K562 (cell line): ENCODE measurements around the gene SDCCAG8. TPM values are rescaled to one million over a fixed set of nuclear protein-coding genes. Genes with fewer than 3 reads are reported as not detected.

ENCODE experiments used
- BRD4 ChIP-seq: fragments of 200-600 bp; sonication (generic); IDR thresholded peaks from 2 replicates; pipeline ENCODE4 v1.6.1; 2017; ENCODE audit warnings: inconsistent platforms
- CTBP1 ChIP-seq: fragments of 450-650 bp; IDR thresholded peaks from 2 replicates; pipeline ENCODE4 v1.6.1; 2016; ENCODE audit warnings: borderline replicate concordance
- DMBX1 ChIP-seq: fragments of 250-450 bp; sonication (Bioruptor Pico); IDR thresholded peaks from 2 replicates; pipeline ENCODE4 v1.8.0; 2022; ENCODE audit warnings: inconsistent platforms, mild to moderate bottlenecking, moderate library complexity, borderline replicate concordance
- FOS ChIP-seq: IDR thresholded peaks from 3 replicates; pipeline ENCODE4 v1.6.1; 2011; ENCODE audit not compliant: insufficient read length; ENCODE audit errors: extremely low read depth
- GABPA ChIP-seq: fragments of 200-800 bp; sonication (Bioruptor generic); conservative IDR thresholded peaks from 2 replicates; pipeline ENCODE4 v1.6.1; 2016; ENCODE audit warnings: low read depth, missing genetic modification characterization, missing compliant biosample characterization
- HCFC1 ChIP-seq: IDR thresholded peaks from 2 replicates; pipeline ENCODE4 v1.6.1; 2012; ENCODE audit warnings: low read depth, low read length, improper control_type of control experiment
- HNRNPL ChIP-seq: fragments of 200-400 bp; formaldehyde crosslinking; IDR thresholded peaks from 2 replicates; pipeline ENCODE4 v1.6.1; 2017; ENCODE audit warnings: low read depth, mild to moderate bottlenecking, low read length
- NONO ChIP-seq, 2 experiments: fragments of 200-400 bp in 1 of 2; fragments of 450-650 bp in 1 of 2; formaldehyde crosslinking in 1 of 2; IDR thresholded peaks; 2 replicates each; pipeline ENCODE4 v1.6.1; 2017; ENCODE audit warnings: low read depth in 2 of 2, mild to moderate bottlenecking in 2 of 2, moderate library complexity in 2 of 2, low read length in 1 of 2
- NR1H2 ChIP-seq: sonication (generic); formaldehyde crosslinking; IDR thresholded peaks from 2 replicates; pipeline ENCODE4 v1.4.0; 2020; ENCODE audit warnings: mild to moderate bottlenecking, missing genetic modification reagents
- NR2C2 ChIP-seq, 2 experiments: fragments of 200-800 bp in 1 of 2; sonication (Bioruptor generic) in 1 of 2; sonication (generic) in 1 of 2; formaldehyde crosslinking in 1 of 2; IDR thresholded peaks; 2 replicates each; pipeline versions ENCODE4 v1.6.1 to v1.8.0; 2016 to 2022; ENCODE audit warnings: mild to moderate bottlenecking in 1 of 2, missing compliant biosample characterization in 1 of 2, missing genetic modification characterization in 1 of 2, missing genetic modification reagents in 1 of 2
- RBM17 ChIP-seq: fragments of 200-400 bp; formaldehyde crosslinking; IDR thresholded peaks from 2 replicates; pipeline ENCODE4 v1.6.1; 2017; ENCODE audit warnings: low read depth, mild to moderate bottlenecking, low read length, borderline replicate concordance
- RNF2 ChIP-seq: sonication (generic); IDR thresholded peaks from 2 replicates; pipeline ENCODE4 v1.6.1; 2016
- RUNX1 ChIP-seq: sonication (generic); IDR thresholded peaks from 2 replicates; pipeline ENCODE4 v1.6.1; 2016; ENCODE audit warnings: antibody characterized with exemption, low read depth
- SREBF1 ChIP-seq: fragments of 150-350 bp; IDR thresholded peaks from 2 replicates; pipeline ENCODE4 v1.6.1; 2014; ENCODE audit warnings: antibody characterized with exemption, low read depth, low read length, borderline replicate concordance
- ZBED1 ChIP-seq: IDR thresholded peaks from 2 replicates; pipeline ENCODE4 v1.6.1; 2014
- ZC3H8 ChIP-seq: fragments of 450-650 bp; IDR thresholded peaks from 2 replicates; pipeline ENCODE4 v1.6.1; 2017
- polyA plus RNA-seq, 8 experiments: library from polyadenylated mRNA; depleted of rRNA in 4 of 8; stranded (reverse) in 5 of 8; unstranded in 3 of 8; fragments of >200 nt; fragmentation: Nextera tagmentation in 2 of 8; fragmentation: Illumina TruSeq in 1 of 8; extraction: Ambion mirVana in 2 of 8; extraction: Trizol in 1 of 8; gene quantifications; 2 replicates each; pipeline versions ENCODE4 v1.2.1 to v1.2.3, GENCODE V29; 2011 to 2014; ENCODE audit warnings: inconsistent platforms in 1 of 8, missing spikeins in 1 of 8
- total RNA-seq, 7 experiments: library from RNA; depleted of rRNA in 6 of 7; stranded (reverse); fragments of >200 nt in 6 of 7; fragmentation: Illumina TruSeq in 2 of 7; extraction: Trizol in 2 of 7; gene quantifications; 2 replicates each; pipeline versions ENCODE4 v1.2.1 to v1.2.3, GENCODE V29; 2011 to 2021; ENCODE audit warnings: low replicate concordance in 1 of 7
- TF ChIP-seq, protein P1 (sequence below): sonication (generic); formaldehyde crosslinking; IDR thresholded peaks from 2 replicates; pipeline ENCODE4 v1.8.0; 2022; ENCODE audit warnings: missing genetic modification reagents, mild to moderate bottlenecking, borderline replicate concordance

SDCCAG8 gene
- total and polyA plus RNA-seq, 9 of the 15 experiments (the other 6 are each of a cell fraction or from before 2014, with no cell fraction given), result 17.9 to 36.7 (median 25.4) TPM

DNA sequence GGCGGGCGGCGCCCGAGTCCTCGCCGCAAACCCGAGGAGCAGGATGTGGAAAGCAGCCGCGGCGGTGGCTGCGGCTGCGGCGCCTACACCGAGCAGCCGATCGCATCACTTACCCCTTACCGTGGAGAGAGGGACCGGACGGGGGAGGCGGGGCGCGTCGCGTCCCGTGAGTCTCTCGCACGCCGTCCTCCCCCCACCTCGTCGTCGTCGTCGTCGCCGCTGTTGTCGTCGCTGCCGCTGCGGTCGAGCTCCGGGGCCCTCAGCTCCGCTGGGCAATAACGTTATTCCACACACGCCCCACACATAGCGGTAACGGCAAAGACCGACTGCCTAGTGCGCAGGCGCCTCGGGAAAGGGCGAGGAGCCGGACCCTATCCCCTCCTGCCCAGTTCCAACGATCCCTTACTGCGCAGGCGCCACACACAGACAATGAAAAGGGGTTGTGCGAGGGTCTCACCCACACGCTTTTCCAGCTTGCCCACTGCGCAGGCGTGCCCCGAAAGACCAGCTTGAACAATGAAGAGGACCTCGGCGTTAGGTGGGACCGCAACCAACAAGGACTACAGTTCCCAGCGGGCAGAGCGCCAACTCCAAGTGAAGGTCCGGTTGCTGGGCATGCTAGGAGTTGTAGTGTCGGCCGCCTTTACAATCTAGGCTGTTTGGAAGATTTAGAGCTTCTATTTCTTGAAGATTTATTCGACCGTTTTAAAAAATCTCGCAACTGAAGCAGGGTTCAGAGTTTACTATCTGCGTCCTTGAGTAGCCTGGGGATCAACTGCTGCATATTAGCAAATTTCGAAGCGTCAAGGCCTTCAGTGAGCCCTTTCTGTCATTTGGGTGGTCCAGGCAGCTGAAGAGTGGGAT lies 682 bp upstream of the SDCCAG8 start, which contains the start of gene CEP170 (continued):
- TF ChIP-seq, protein P1, sequence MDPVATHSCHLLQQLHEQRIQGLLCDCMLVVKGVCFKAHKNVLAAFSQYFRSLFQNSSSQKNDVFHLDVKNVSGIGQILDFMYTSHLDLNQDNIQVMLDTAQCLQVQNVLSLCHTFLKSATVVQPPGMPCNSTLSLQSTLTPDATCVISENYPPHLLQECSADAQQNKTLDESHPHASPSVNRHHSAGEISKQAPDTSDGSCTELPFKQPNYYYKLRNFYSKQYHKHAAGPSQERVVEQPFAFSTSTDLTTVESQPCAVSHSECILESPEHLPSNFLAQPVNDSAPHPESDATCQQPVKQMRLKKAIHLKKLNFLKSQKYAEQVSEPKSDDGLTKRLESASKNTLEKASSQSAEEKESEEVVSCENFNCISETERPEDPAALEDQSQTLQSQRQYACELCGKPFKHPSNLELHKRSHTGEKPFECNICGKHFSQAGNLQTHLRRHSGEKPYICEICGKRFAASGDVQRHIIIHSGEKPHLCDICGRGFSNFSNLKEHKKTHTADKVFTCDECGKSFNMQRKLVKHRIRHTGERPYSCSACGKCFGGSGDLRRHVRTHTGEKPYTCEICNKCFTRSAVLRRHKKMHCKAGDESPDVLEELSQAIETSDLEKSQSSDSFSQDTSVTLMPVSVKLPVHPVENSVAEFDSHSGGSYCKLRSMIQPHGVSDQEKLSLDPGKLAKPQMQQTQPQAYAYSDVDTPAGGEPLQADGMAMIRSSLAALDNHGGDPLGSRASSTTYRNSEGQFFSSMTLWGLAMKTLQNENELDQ (CRISPR knock-in tag), result 0 out of 2 replicates have a peak, but pooled peaks have one; percentile 24
- peak; percentile 96 for TF ChIP-seq HCFC1
- TF ChIP-seq RUNX1, result 0 out of 2 replicates have a peak, but pooled peaks have one; percentile 17
- TF ChIP-seq ZC3H8, result no peak
- TF ChIP-seq ZBED1, result no peak
- no peak for TF ChIP-seq FOS
- peak; percentile 87 for TF ChIP-seq DMBX1 (CRISPR knock-in tag)
- no peak for TF ChIP-seq SREBF1
- TF ChIP-seq BRD4, result 0 out of 2 replicates have a peak, but pooled peaks have one; percentile 61
- TF ChIP-seq GABPA, result peak; percentile 95
- TF ChIP-seq HNRNPL, result 0 out of 2 replicates have a peak, but pooled peaks have one; percentile 19
- TF ChIP-seq NONO (IDR thresholded peaks at IDR 0.05; ENCODE audit: low read depth in 2 of 2, low read length in 1 of 2), result peak; percentile 38 to 61; a peak in 2 of 4 replicates
- TF ChIP-seq NR2C2 (CRISPR knock-in tag; IDR thresholded peaks at IDR 0.05), result no peak
- peak; percentile 80 for TF ChIP-seq NR2C2 (tag; IDR thresholded peaks at IDR 0.05)
- TF ChIP-seq RNF2, result peak; percentile 5; the same call in 1 of the 2 replicates
- TF ChIP-seq CTBP1, result peak; percentile 80
- no peak for TF ChIP-seq RBM17
- peak; percentile 29; the same call in 1 of the 2 replicates for TF ChIP-seq NR1H2 (CRISPR knock-in tag)
